Activated CD4-positive, alpha-beta T cell treated with anti-CD3 and anti-CD28 coated beads, Interleukin-2, amount 50 U/mL, for 48 hours (primary cell): ENCODE results near the gene PHRF1.

Experiments used
- DNase-seq, 2 experiments: peaks; one replicate each; pipeline ENCODE4 v3.0.0-alpha.2; 2020

The PHRF1 gene

GRCh38 chr11:575313-575995 is 816 bp upstream of the PHRF1 start:
- no peak for DNase-seq

- DNase-seq: no peak
Measured at GRCh38 chr11:576811-577610, 741 bp downstream of the PHRF1 start.

GRCh38 chr11:577611-577894 is 1.3 kb downstream of the PHRF1 start:
- DNase-seq: no peak

GRCh38 chr11:578276-579035 is 2.2 kb downstream of the PHRF1 start:
- DNase-seq: no peak

- DNase-seq: no peak
Measured at GRCh38 chr11:579830-580601, 3.7 kb downstream of the PHRF1 start.

- no peak for DNase-seq
Measured at GRCh38 chr11:581342-581741, 5.1 kb downstream of the PHRF1 start.

- no peak for DNase-seq
Measured at GRCh38 chr11:581752-582151, 5.5 kb downstream of the PHRF1 start.

- no peak for DNase-seq
Measured at GRCh38 chr11:584287-584686, 8.0 kb downstream of the PHRF1 start.

GRCh38 chr11:586376-587316 is 10.4 kb downstream of the PHRF1 start:
- DNase-seq: no peak

- no peak for DNase-seq
Measured at GRCh38 chr11:587546-587945, 11.3 kb downstream of the PHRF1 start.

- peak; percentile 60 to 69 for DNase-seq
Measured at GRCh38 chr11:587978-588380, 11.7 kb downstream of the PHRF1 start.

- no peak for DNase-seq
Measured at GRCh38 chr11:589798-590197, 13.5 kb downstream of the PHRF1 start.

- DNase-seq: no peak
Measured at GRCh38 chr11:590997-591396, 14.7 kb downstream of the PHRF1 start.

GRCh38 chr11:592501-592900 is 16.2 kb downstream of the PHRF1 start:
- DNase-seq: no peak

- DNase-seq: no peak
Measured at GRCh38 chr11:592918-593317, 16.6 kb downstream of the PHRF1 start.

GRCh38 chr11:593347-593746 is 17.1 kb downstream of the PHRF1 start:
- no peak for DNase-seq

GRCh38 chr11:595400-595799 is 19.1 kb downstream of the PHRF1 start:
- DNase-seq: no peak

GRCh38 chr11:596374-596773 is 20.1 kb downstream of the PHRF1 start:
- no peak for DNase-seq

- no peak for DNase-seq
Measured at GRCh38 chr11:597166-597725, 21.0 kb downstream of the PHRF1 start.

- DNase-seq: no peak
Measured at GRCh38 chr11:598005-598680, 21.9 kb downstream of the PHRF1 start.
